DND-41 (cell line): ENCODE results near the gene EBI3.

ENCODE experiments used
- CTCF ChIP-seq: IDR thresholded peaks from 2 replicates; pipeline ENCODE4 v1.5.1; 2012; ENCODE audit warnings: borderline replicate concordance, low read length, moderate library complexity, mild to moderate bottlenecking; ENCODE audit not compliant: poor library complexity, severe bottlenecking; ENCODE audit errors: extremely low read depth
- EZH2 ChIP-seq: IDR thresholded peaks from 3 replicates; pipeline ENCODE4 v1.6.1; 2012; ENCODE audit warnings: borderline replicate concordance, low read depth, mild to moderate bottlenecking, moderate library complexity, low read length, inconsistent platforms; ENCODE audit not compliant: severe bottlenecking

GRCh38 chr19:4228765-4229178, 551 bp upstream of the EBI3 start:
- TF ChIP-seq CTCF (no peak), EZH2 (no peak)
